GM23338 (cell line): ENCODE measurements around the gene ELN.

ENCODE experiments used
- CREB1 ChIP-seq: fragments of 250-450 bp; sonication (Bioruptor Pico); IDR thresholded peaks from 2 replicates; pipeline ENCODE4 v1.5.0; 2020; ENCODE audit warnings: low read depth, mild to moderate bottlenecking, moderate library complexity
- EZH2 ChIP-seq: fragments of 200-600 bp; sonication (generic); IDR thresholded peaks from one replicate; pipeline ENCODE4 v1.8.0; 2017; ENCODE audit warnings: antibody characterized with exemption, mild to moderate bottlenecking, low read depth; ENCODE audit not compliant: unreplicated experiment
- EZH2phosphoT487 ChIP-seq: fragments of 200-600 bp; sonication (generic); IDR thresholded peaks from one replicate; pipeline ENCODE4 v1.8.1; 2018; ENCODE audit warnings: antibody characterized with exemption; ENCODE audit not compliant: unreplicated experiment
- JUNB ChIP-seq: IDR thresholded peaks from one replicate; pipeline ENCODE4 v1.6.1; 2016; ENCODE audit warnings: antibody characterized with exemption; ENCODE audit not compliant: unreplicated experiment
- POLR2AphosphoS5 ChIP-seq: IDR thresholded peaks from 2 replicates; pipeline ENCODE4 v1.6.1; 2016; ENCODE audit warnings: antibody characterized with exemption, low read depth
- ZNF331 ChIP-seq: fragments of 250-450 bp; sonication (Bioruptor Pico); IDR thresholded peaks from 2 replicates; pipeline ENCODE4 v1.5.0; 2020; ENCODE audit warnings: low read depth, mild to moderate bottlenecking, moderate library complexity
- TF ChIP-seq, protein P1 (sequence below), 2 experiments: fragments of 200-600 bp in 1 of 2; sonication (generic) in 1 of 2; conservative IDR thresholded peaks; 2 replicates each; pipeline versions ENCODE4 v1.5.1 to v1.6.1; 2016 to 2017; ENCODE audit warnings: antibody characterized with exemption in 2 of 2, low read depth in 2 of 2, mild to moderate bottlenecking in 2 of 2, moderate library complexity in 1 of 2
- TF ChIP-seq, protein P2 (sequence below): IDR thresholded peaks from one replicate; pipeline ENCODE4 v1.6.1; 2018; ENCODE audit warnings: antibody characterized with exemption; ENCODE audit not compliant: unreplicated experiment

DNA sequence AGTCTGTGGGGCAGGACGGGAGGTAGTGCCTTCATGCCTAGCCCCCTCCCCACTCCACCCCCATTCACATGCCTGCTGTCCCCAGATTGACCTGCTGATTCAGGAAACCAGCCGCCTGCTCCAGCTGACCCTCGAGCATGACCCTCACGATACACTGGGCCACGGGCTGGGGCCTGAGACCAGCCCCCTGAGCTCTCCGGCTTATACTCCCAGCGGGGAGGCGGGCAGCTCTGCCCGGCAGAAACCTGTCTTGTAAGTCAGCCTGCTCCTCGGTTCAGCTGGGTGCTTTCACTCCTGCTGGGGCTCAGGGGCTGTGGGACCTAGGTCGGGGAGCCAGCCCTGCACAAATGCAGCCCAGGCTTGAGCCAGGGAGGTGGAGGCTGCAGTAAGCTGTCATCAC lies 78.0 kb downstream of the ELN start:
- TF ChIP-seq, protein P1, sequence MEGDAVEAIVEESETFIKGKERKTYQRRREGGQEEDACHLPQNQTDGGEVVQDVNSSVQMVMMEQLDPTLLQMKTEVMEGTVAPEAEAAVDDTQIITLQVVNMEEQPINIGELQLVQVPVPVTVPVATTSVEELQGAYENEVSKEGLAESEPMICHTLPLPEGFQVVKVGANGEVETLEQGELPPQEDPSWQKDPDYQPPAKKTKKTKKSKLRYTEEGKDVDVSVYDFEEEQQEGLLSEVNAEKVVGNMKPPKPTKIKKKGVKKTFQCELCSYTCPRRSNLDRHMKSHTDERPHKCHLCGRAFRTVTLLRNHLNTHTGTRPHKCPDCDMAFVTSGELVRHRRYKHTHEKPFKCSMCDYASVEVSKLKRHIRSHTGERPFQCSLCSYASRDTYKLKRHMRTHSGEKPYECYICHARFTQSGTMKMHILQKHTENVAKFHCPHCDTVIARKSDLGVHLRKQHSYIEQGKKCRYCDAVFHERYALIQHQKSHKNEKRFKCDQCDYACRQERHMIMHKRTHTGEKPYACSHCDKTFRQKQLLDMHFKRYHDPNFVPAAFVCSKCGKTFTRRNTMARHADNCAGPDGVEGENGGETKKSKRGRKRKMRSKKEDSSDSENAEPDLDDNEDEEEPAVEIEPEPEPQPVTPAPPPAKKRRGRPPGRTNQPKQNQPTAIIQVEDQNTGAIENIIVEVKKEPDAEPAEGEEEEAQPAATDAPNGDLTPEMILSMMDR (conservative IDR thresholded peaks at IDR 0.05; ENCODE audit: low read depth in 2 of 2): no peak
- TF ChIP-seq EZH2phosphoT487: no peak
- no peak for TF ChIP-seq POLR2AphosphoS5
- TF ChIP-seq ZNF331 (CRISPR knock-in tag): no peak
- TF ChIP-seq EZH2: no peak
- TF ChIP-seq JUNB: no peak
- TF ChIP-seq CREB1 (CRISPR knock-in tag): no peak
- TF ChIP-seq, protein P2, sequence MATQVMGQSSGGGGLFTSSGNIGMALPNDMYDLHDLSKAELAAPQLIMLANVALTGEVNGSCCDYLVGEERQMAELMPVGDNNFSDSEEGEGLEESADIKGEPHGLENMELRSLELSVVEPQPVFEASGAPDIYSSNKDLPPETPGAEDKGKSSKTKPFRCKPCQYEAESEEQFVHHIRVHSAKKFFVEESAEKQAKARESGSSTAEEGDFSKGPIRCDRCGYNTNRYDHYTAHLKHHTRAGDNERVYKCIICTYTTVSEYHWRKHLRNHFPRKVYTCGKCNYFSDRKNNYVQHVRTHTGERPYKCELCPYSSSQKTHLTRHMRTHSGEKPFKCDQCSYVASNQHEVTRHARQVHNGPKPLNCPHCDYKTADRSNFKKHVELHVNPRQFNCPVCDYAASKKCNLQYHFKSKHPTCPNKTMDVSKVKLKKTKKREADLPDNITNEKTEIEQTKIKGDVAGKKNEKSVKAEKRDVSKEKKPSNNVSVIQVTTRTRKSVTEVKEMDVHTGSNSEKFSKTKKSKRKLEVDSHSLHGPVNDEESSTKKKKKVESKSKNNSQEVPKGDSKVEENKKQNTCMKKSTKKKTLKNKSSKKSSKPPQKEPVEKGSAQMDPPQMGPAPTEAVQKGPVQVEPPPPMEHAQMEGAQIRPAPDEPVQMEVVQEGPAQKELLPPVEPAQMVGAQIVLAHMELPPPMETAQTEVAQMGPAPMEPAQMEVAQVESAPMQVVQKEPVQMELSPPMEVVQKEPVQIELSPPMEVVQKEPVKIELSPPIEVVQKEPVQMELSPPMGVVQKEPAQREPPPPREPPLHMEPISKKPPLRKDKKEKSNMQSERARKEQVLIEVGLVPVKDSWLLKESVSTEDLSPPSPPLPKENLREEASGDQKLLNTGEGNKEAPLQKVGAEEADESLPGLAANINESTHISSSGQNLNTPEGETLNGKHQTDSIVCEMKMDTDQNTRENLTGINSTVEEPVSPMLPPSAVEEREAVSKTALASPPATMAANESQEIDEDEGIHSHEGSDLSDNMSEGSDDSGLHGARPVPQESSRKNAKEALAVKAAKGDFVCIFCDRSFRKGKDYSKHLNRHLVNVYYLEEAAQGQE: no peak
